IMR-90 (cell line): ENCODE data around the gene ADRA2C. TPM values are rescaled to one million over a fixed set of nuclear protein-coding genes. Genes with fewer than 3 reads are reported as not detected.

Experiments
- ATAC-seq: fragments of 200-7000 bp; cut with Tn5 transposase; 2 replicates; pipeline ENCODE4 v1.9.1; 2020; ENCODE audit warnings: low read depth, mild to moderate bottlenecking, moderate library complexity
- BruUV-seq: library from RNA; stranded (reverse); fragments of 400-500 nt; replicated peaks from 2 replicates; lab custom pipeline; 2021; lab: Mats Ljungman, UMichigan
- CTCF ChIA-PET: fragments of 300-600 bp; formaldehyde crosslinking; extraction: SDS; loops from one replicate; lab custom pipeline; 2021; ENCODE audit warnings: antibody characterized with exemption; lab: Yijun Ruan, JAX
- POLR2A ChIA-PET: fragments of 300-600 bp; sonication (Branson Sonifier 250); formaldehyde crosslinking; loops from one replicate; lab custom pipeline; 2022; ENCODE audit warnings: antibody characterized with exemption; ENCODE audit not compliant: unreplicated experiment; lab: Charles Lee
- DNase-seq: peaks from one replicate; pipeline ENCODE4 v3.0.0; 2013
- H2AFZ ChIP-seq: replicated peaks from 2 replicates; pipeline ENCODE3; 2013; ENCODE audit warnings: low read length, mild to moderate bottlenecking; ENCODE audit not compliant: poor library complexity
- H2AK5ac ChIP-seq: 2 replicates; pipeline ENCODE4 v1.6.1; 2013; ENCODE audit warnings: low read depth, low read length, inconsistent platforms
- H2AK9ac ChIP-seq: replicated peaks from 2 replicates; pipeline ENCODE3; 2013; ENCODE audit warnings: mild to moderate bottlenecking, low read depth, low read length, moderate library complexity; ENCODE audit not compliant: poor library complexity
- H2BK120ac ChIP-seq: 2 replicates; pipeline ENCODE4 v1.6.1; 2013; ENCODE audit warnings: low read depth, low read length, inconsistent platforms
- H2BK15ac ChIP-seq: 3 replicates; pipeline ENCODE4 v1.6.1; 2013; ENCODE audit warnings: low read depth, low read length, inconsistent platforms
- H2BK20ac ChIP-seq: 2 replicates; pipeline ENCODE4 v1.6.1; 2013; ENCODE audit warnings: low read depth, mild to moderate bottlenecking, inconsistent platforms, low read length, moderate library complexity
- H2BK5ac ChIP-seq: 2 replicates; pipeline ENCODE4 v1.6.1; 2013; ENCODE audit warnings: mild to moderate bottlenecking, low read depth, low read length, inconsistent platforms; ENCODE audit not compliant: poor library complexity, severe bottlenecking
- H3K14ac ChIP-seq: replicated peaks from 2 replicates; pipeline ENCODE4 v1.6.1; 2013; ENCODE audit warnings: low read depth, low read length, inconsistent platforms
- H3K18ac ChIP-seq: 2 replicates; pipeline ENCODE4 v1.6.1; 2013; ENCODE audit warnings: low read depth, low read length, control low read depth
- H3K23ac ChIP-seq: 2 replicates; pipeline ENCODE4 v1.6.1; 2013; ENCODE audit warnings: low read depth, low read length, inconsistent platforms
- H3K27ac ChIP-seq: 2 replicates; pipeline ENCODE4 v1.5.1; 2013; ENCODE audit warnings: mild to moderate bottlenecking, control low read depth, low read length; ENCODE audit not compliant: insufficient read depth
- H3K27me3 ChIP-seq: 2 replicates; pipeline ENCODE4 v1.6.1; 2013; ENCODE audit warnings: low read length; ENCODE audit not compliant: control insufficient read depth, insufficient read depth
- H3K36me3 ChIP-seq: 2 replicates; pipeline ENCODE4 v1.6.1; 2013; ENCODE audit warnings: low read length, mixed read lengths; ENCODE audit not compliant: control insufficient read depth, insufficient read depth
- H3K4ac ChIP-seq: 2 replicates; pipeline ENCODE4 v1.6.1; 2013; ENCODE audit warnings: low read depth, low read length, inconsistent platforms
- H3K4me1 ChIP-seq: 2 replicates; pipeline ENCODE4 v1.6.1; 2013; ENCODE audit warnings: low read length, mixed read lengths; ENCODE audit not compliant: control insufficient read depth, insufficient read depth
- H3K4me2 ChIP-seq: 2 replicates; pipeline ENCODE4 v1.6.1; 2013; ENCODE audit warnings: low read depth, mild to moderate bottlenecking, control low read depth, low read length, moderate library complexity
- H3K4me3 ChIP-seq: 2 replicates; pipeline ENCODE4 v1.5.1; 2013; ENCODE audit warnings: low read depth, mild to moderate bottlenecking, control low read depth, low read length, moderate library complexity; ENCODE audit not compliant: insufficient read depth
- H3K56ac ChIP-seq: 2 replicates; pipeline ENCODE4 v1.6.1; 2013; ENCODE audit warnings: low read length, inconsistent platforms; ENCODE audit not compliant: insufficient read depth; ENCODE audit errors: extremely low read depth
- H3K79me1 ChIP-seq, 2 experiments: 2 replicates each; pipeline ENCODE4 v1.6.1; 2013; ENCODE audit warnings: low read length in 2 of 2, inconsistent platforms in 1 of 2, low read depth in 1 of 2
- H3K9ac ChIP-seq: 2 replicates; pipeline ENCODE4 v1.6.1; 2013; ENCODE audit warnings: low read depth, low read length, control low read depth
- H3K9me1 ChIP-seq: 2 replicates; pipeline ENCODE4 v1.6.1; 2013; ENCODE audit warnings: low read length, inconsistent platforms; ENCODE audit not compliant: insufficient read depth
- H3K9me3 ChIP-seq: 2 replicates; pipeline ENCODE4 v1.6.1; 2013; ENCODE audit warnings: low read length; ENCODE audit not compliant: control insufficient read depth, insufficient read depth
- H4K20me1 ChIP-seq: 2 replicates; pipeline ENCODE4 v1.6.1; 2013; ENCODE audit warnings: low read length, inconsistent platforms; ENCODE audit not compliant: insufficient read depth
- H4K5ac ChIP-seq: 2 replicates; pipeline ENCODE4 v1.6.1; 2013; ENCODE audit warnings: mild to moderate bottlenecking, low read depth, low read length, control low read depth
- H4K8ac ChIP-seq, 2 experiments: 2 replicates each; pipeline ENCODE4 v1.6.1; 2013; ENCODE audit warnings: low read depth in 2 of 2, low read length in 2 of 2, control low read depth in 1 of 2, inconsistent platforms in 1 of 2
- H4K91ac ChIP-seq: 2 replicates; pipeline ENCODE4 v1.6.1; 2013; ENCODE audit warnings: low read depth, low read length, inconsistent platforms; ENCODE audit not compliant: insufficient read depth
- CEBPB ChIP-seq: IDR thresholded peaks from 2 replicates; pipeline ENCODE4 v1.6.1; 2012; ENCODE audit warnings: low read depth, low read length, improper control_type of control experiment
- CHD1 ChIP-seq: IDR thresholded peaks from 2 replicates; pipeline ENCODE4 v1.6.1; 2012; ENCODE audit warnings: low read depth, low read length, improper control_type of control experiment
- CTCF ChIP-seq: conservative IDR thresholded peaks from 2 replicates; pipeline ENCODE4 v1.5.1; 2012; ENCODE audit warnings: mild to moderate bottlenecking, low read depth, low read length, improper control_type of control experiment
- ELK1 ChIP-seq: fragments of 150-350 bp; IDR thresholded peaks from 2 replicates; pipeline ENCODE4 v1.6.1; 2016; ENCODE audit warnings: low read depth, mild to moderate bottlenecking, low read length, moderate library complexity, borderline replicate concordance
- MAFK ChIP-seq: IDR thresholded peaks from 2 replicates; pipeline ENCODE4 v1.6.1; 2012; ENCODE audit warnings: low read depth, low read length, improper control_type of control experiment
- MXI1 ChIP-seq: IDR thresholded peaks from 2 replicates; pipeline ENCODE4 v1.6.1; 2012; ENCODE audit warnings: low read depth, mild to moderate bottlenecking, low read length, moderate library complexity, borderline replicate concordance
- POLR2A ChIP-seq: IDR thresholded peaks from 2 replicates; pipeline ENCODE4 v1.6.1; 2012; ENCODE audit warnings: mild to moderate bottlenecking, low read depth, low read length
- RAD21 ChIP-seq: IDR thresholded peaks from 2 replicates; pipeline ENCODE4 v1.6.1; 2012; ENCODE audit warnings: low read length, improper control_type of control experiment
- RFX5 ChIP-seq: IDR thresholded peaks from 2 replicates; pipeline ENCODE4 v1.8.0; 2012; ENCODE audit warnings: low read depth, mild to moderate bottlenecking, low read length, moderate library complexity
- SMC3 ChIP-seq: fragments of 150-350 bp; IDR thresholded peaks from 2 replicates; pipeline ENCODE4 v1.6.1; 2016; ENCODE audit warnings: low read depth, mild to moderate bottlenecking, antibody characterized with exemption, low read length, moderate library complexity
- USF2 ChIP-seq: fragments of 150-350 bp; IDR thresholded peaks from 2 replicates; pipeline ENCODE4 v1.6.1; 2017; ENCODE audit warnings: mild to moderate bottlenecking, antibody characterized with exemption, low read length, low read depth
- WGBS, 2 experiments: methylation state at CpG; one replicate each; pipeline versions ENCODE4 v1.1.5 to v1.1.7; 2013; ENCODE audit warnings: missing lambda C conversion rate in 2 of 2; ENCODE audit not compliant: insufficient read length in 1 of 2; ENCODE audit errors: extremely low coverage in 2 of 2; 5-methylcytosine and 5-hydroxymethylcytosine counted together
- dilution Hi-C: fragments of 300-500 bp; cut with HindIII; formaldehyde crosslinking; loops from one replicate; pipeline ENCODE4 v1.14.3; 2018; ENCODE audit warnings: low sequenced_read_pairs; ENCODE audit not compliant: unreplicated experiment
- in situ Hi-C: fragments of 300-500 bp; cut with MboI; formaldehyde crosslinking; loops from 3 replicates; pipeline ENCODE4 v1.14.3; 2019; ENCODE audit warnings: low sequenced_read_pairs, inconsistent platforms, mixed read lengths
- intact Hi-C: fragments of 100-400 bp; cut with micrococcal nuclease; formaldehyde crosslinking; loops from 2 replicates; pipeline ENCODE4 v1.10.0; 2022
- polyA plus RNA-seq, 3 experiments: library from polyadenylated mRNA; depleted of rRNA; stranded (reverse); fragments of >200 nt; gene quantifications; 2 replicates each; pipeline ENCODE4 v1.2.3, GENCODE V29; 2012; ENCODE audit warnings: low replicate concordance in 1 of 3
- total RNA-seq: library from RNA; depleted of rRNA; stranded (reverse); fragments of >200 nt; gene quantifications from 2 replicates; pipeline ENCODE4 v1.2.3, GENCODE V29; 2012

The ADRA2C gene
- total and polyA plus RNA-seq, 2 of the 4 experiments (the other 2 are of a cell fraction), result under 0.01 to 0.14 TPM

DNA sequence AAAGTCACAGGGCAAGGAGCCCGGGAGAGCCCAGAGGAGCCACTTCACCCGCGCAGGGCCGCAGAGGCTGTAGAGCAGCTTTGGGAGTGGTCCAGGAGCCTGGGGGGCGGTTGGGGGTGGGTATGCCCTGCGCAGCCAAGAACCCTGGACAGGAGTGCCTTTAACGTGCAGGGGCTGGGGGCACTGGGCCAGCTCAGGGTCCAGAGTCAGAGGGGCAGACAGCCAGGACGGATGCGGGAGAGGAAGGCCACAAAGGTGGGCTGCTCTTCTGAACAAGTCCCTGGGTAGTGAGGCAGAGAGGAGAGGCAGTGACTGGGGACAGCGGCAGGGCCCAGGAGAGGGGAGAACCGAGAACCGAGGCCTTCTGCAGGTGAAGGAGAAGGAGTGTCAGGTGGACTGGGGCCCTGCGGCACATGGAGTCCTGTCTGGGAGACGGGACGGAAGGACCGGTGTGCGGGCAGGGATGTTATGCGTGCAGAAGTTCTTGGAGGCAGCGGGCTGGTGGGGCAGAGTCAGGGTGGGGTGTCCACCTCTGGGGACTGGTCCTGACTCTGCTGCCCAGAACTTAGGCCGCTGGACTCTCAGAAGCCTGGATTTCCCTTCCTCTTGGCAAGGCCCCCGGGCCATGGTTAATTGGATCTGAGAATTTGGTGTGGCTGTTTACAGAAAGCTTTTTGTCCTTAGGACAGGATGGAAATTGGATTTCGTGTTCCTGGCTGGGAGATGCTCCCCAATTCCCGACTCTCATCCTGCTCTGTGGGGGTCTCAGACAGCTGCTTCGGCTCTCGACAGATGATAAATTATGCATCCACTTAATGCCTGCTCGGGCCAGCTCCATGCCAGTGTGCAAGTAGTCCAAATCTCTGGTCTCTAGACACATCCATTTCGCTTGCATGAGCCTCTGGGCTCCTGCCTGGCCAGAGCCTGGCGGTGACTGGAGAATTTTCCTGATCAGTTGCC is 31.9 kb downstream of the ADRA2C start:
- no peaks in the 10 kb centered on the region for H3K36me3 ChIP-seq
- no peak overlapping the region for H3K9ac ChIP-seq
- H3K27me3 ChIP-seq, result peaks cover 13% of the 10 kb centered on the region; the same call in 1 of the 2 replicates
- intact Hi-C loops (no loop called here), dilution Hi-C loops (no loop called here), in situ Hi-C loops (no loop called here)
- no peak overlapping the region for H3K4me3 ChIP-seq
- H3K4me2 ChIP-seq, result no peak overlapping the region
- no peak overlapping the region for H2BK120ac ChIP-seq
- no peaks in the 10 kb centered on the region for H3K79me1 ChIP-seq
- H3K23ac ChIP-seq, result no peak overlapping the region
- no TSS peak for BruUV-seq
- no peak overlapping the region for H4K91ac ChIP-seq
- TF ChIP-seq RFX5, result no peak
- no peak for TF ChIP-seq POLR2A
- TF ChIP-seq USF2, result no peak
- TF ChIP-seq SMC3, result no peak
- TF ChIP-seq MAFK, result no peak
- no peak for TF ChIP-seq RAD21
- TF ChIP-seq MXI1, result no peak
- TF ChIP-seq CHD1, result no peak
- TF ChIP-seq ELK1, result no peak
- TF ChIP-seq CEBPB, result no peak
- TF ChIP-seq CTCF, result no peak
- WGBS, 2 experiments, result 68% methylated on average over 14 of the region's 28 CpGs; no CpG with 5 or more reads in 1 of the 2 experiments
- ATAC-seq (no peak), DNase-seq (no peak)
- H2AK5ac ChIP-seq, result no peak overlapping the region
- H2AFZ ChIP-seq, result no peak overlapping the region
- H4K5ac ChIP-seq, result no peak overlapping the region
- ChIA-PET POLR2A (no interaction called here), CTCF (no interaction called here)
- H3K18ac ChIP-seq, result no peak overlapping the region
- no peaks in the 10 kb centered on the region for H3K4me1 ChIP-seq
- H2BK20ac ChIP-seq, result no peak overlapping the region
- peaks cover 5% of the 10 kb centered on the region; the same call in 1 of the 2 replicates for H3K9me3 ChIP-seq
- no peak overlapping the region for H4K8ac ChIP-seq
- H3K27ac ChIP-seq, result no peak overlapping the region
- H3K56ac ChIP-seq, result no peak overlapping the region
- peak overlapping the region; percentile 28 for H2AK9ac ChIP-seq
- H3K14ac ChIP-seq, result no peak overlapping the region
- no peaks in the 10 kb centered on the region for H4K20me1 ChIP-seq
- no peak overlapping the region for H3K4ac ChIP-seq
- no peak overlapping the region for H2BK5ac ChIP-seq
- no peaks in the 10 kb centered on the region for H3K9me1 ChIP-seq
- H2BK15ac ChIP-seq, result no peak overlapping the region
